SHP77 (cell line): Measurements from ENCODE around the gene PPP4C.
"Not testable (repeated sequence)": the region's sequence is repeated elsewhere in the genome, so short reads cannot be mapped to it uniquely, and the experiment has no call there.

Experiments
- DNase-seq, 2 experiments: peaks; one replicate each; lab custom pipeline; 2025; lab: John Stamatoyannopoulos, UW

Gene PPP4C

DNA sequence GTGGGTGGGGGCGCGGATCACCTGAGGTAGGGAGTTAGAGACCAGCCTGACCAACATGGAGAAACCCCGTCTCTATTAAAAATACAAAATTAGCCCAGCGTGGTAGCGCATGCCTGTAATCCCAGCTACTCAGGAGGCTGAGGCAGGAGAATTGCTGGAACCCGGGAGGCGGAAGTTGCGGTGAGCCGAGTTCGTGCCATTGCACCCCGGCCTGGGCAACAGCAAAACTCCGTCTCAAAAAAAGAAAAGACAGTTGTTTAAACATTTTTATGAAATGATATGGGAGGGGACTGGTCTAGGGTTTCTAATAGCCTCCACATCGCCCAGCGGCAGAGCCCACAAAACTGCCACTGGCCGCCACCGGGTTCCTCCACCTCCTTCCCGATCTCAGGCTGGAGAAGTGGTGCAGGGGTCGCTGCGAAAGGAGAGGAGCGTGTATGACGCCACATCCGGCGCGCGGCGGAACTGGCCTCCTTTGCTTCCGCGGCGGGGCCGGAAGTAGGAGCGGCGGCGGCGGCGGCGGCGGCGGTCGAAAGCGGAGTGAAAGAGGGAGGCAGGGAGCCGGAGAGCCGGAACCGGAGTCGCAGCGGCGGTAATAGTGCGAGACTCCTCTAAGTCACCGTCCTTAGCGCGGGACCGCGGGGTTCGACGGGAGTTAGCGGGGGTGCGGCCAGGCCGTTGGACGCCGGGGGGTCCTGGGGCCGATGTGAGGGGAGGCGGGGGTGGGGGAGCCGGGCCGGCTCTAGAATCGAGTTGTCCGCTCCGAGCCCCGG lies at the start of gene PPP4C:
TSS of gene PPP4C (plus strand) at position 492 of the 773 bp plus-strand sequence. CDS start 384 bp downstream, outside the sequence.
- peak; percentile 93 to 95 for DNase-seq

DNA sequence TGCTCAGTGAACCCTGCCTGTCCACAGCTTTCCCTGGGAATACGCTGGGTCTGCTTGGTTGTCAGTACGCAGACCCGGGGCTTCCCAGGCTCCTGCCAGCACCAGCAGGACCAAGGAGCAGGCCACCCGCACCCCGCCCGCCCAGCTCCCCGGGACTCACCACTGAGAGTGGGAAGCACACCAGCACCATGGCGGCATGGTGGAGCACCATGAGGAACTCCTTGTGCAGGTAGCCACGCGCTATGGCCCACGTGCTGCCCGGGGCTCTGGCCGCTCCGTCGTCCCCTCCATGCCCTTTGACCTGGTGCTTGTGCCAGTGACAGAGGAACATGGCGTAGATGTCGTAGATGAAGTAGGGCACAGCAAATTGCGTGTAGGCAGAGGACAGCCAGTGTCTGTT lies 49.3 kb upstream of the PPP4C start:
- no peak for DNase-seq

DNA sequence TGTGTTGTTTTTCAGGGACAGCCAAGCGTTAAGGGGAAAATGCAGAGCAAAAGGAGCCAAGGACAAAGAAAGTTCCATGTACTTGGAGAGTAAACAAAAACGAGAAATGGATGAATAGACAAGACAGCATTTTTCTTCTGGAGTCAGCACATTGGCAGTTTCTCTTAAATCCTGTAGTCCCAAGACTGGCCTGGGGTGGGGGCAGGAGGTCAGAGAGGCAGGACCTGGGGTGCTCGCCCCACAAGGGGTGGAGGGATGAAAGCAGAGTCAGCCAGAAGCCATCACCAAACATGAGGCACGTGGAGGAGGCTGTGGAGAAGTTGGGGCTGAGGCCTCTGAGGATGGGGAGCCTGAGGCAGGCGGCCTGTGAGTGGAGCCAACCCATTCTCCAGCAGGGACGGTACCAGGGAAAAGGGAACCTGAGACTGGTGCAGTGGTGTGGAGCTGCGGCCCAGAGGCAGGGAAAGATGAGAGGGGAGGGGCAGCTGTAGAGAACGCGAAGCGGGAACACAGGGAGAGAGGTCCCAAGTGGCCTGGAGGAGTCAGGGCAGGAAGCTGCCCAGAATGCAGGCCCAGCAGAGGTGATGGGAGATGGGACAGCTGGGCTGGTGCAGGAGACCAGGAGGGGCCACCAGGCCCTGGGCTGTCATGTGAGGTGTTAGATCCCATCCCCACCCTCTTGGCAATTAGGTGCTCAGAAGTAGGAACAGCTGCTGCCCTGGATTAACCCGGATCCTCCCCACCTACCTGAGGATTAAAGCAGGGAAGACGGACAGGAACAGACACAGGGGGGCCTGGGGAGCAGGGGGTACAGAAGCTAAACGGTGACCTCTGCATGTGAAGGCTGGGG lies 48.0 kb upstream of the PPP4C start:
- DNase-seq = no peak

DNA sequence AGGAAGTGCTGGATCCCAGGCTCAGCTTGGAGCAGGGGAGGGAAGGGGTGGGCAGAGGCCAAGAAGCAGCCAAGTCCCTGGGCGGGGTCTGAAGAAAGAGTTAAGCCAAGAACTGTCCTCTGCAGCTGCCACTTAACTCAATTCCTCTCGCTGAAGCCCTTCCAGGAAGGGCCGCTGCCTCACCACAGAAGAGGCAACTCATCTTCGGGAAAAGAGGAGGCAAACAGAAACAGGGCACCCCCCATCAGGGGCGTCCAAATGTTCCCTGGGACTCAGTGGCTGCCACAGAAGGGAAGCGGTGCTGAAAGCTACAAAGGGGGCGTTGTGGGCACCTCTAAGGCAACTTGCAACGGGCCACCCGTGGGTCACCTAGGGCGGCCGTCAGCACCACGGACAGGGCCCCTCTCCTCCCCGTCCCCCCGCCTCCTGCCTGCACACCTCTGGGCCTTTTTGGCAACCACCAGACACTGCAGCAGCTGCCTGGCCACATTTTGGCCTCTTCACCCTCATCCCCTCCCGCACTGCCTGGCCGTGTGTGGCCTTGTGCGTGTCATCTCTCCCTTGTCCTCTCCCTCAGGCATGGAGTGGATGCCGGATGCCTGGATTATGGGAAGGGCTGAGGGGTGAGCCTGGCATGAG lies 47.2 kb upstream of the PPP4C start:
- DNase-seq = no peak

DNA sequence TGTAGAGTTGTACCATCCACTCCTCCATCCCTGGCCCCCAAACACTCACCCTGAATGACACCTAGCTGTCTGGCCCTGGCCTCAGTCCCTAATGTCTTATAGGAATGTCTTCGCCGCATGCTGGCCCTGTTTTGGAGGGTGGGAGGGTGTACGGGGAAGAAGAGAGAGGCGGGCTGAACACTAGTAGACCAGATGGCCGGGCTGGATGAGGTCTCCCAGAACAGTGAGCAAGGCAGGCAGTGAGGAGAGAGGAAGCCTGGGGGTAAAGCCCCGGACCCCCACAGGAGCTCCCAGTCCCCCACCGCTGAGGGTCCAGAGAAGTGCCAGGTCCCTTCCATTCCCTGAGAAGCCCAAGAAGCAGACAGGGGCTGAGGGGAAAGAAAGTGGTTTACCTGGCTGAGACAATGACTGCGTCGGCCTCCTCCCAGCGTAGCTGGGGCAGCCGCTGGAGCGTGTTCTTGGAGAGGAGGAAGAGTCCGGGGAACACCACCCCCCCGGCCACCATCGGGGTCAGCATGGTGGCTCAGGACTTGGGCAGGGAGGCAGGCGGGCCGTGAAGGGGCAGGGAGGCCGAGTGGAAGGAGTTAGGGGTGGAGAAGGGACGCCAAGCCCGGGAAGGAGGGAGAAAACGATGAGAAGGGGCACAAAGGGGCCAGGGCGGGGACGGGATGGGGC lies 45.6 kb upstream of the PPP4C start:
- DNase-seq = no peak

DNA sequence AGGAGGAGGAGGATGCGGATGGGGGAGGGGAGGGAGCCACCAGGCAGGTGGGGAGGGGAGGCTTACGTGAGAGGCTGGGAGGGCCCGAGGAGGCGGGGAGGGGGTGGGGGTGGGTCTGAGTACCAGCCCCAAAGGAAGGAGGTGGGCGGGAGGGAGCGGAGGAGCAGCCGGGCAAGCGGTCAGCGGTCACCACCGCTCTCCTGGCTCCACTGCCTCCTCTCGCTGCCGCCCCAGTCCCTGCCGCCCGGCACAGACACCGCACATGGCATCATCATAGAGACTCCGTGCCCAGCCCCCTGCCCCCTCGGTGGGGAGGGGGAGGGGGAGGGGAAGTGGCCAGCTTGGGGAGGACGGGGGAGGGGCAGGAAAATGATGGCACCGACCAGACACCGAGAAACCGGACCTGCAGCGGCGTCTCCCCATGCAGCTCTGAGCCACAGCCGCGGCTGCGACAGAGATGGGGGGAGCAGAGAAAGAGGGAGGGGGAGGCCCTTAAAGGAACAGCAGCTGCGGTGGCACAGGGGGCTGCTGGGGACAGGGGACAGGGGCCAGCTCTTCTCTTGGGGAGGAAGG lies 44.9 kb upstream of the PPP4C start, which contains the start of gene TLCD3B:
TSS of gene TLCD3B (minus strand) at position 431 of the 573 bp plus-strand sequence. CDS start 744 bp downstream, outside the sequence.
- DNase-seq = peak; percentile 15 to 21

DNA sequence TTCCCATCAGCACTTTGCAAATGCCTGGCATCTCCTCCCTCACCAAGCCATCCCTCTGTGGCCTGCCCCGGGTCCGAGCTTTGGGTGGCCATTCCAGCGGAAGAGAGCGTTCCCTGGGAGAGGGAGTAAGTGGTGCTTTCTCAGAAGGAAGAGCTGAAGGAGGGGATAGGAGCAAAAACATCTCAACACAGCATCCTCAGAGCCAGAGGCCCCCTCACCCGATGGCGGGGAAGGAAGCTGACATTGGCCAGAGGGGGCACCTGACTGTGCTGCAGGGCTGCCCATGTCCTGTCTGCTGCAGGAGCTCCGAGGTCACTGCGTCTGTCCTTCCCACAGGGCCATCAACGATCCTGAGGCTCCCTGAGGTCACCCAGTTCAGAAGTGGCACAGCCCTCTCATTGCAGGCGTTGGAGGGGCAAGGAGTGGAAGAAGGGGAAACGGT lies 44.3 kb upstream of the PPP4C start:
- peak in 1 of 2 experiments; percentile 12 for DNase-seq

DNA sequence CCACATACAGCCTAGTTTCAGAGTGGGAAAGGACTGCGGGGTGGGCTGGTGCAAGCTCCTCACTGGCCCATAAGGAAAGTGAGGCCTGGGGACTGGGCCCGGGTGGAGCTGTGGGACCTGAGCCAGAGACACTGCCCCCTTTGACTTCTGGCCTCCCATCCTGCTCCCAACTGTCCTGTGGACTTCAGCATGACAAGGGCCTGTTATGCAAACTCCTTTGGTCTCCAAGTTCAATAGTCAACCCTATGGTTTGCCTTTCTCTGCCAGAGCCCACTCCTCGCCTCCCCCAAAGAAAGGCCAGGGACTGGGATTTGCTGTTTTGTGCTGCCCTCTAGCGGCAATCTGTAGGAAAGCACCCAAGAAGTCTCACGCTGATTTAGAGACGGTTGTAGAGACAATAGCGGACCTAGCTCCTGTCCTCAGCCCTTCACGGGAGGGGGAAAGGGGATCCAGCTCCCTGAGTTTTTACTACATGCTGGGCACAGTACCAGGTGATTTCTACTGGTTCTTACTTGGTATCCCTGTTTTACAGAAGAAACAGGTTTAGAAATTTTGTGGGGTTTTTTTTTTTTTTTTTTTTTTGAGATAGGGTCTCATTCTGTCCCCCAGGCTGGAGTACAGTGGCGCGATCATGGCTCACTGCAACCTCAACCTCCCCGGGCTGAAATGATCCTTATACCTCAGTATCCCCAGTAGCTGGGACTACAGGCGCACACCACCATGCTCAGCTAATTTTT lies 43.5 kb upstream of the PPP4C start:
- peak; percentile 77 to 93 for DNase-seq

DNA sequence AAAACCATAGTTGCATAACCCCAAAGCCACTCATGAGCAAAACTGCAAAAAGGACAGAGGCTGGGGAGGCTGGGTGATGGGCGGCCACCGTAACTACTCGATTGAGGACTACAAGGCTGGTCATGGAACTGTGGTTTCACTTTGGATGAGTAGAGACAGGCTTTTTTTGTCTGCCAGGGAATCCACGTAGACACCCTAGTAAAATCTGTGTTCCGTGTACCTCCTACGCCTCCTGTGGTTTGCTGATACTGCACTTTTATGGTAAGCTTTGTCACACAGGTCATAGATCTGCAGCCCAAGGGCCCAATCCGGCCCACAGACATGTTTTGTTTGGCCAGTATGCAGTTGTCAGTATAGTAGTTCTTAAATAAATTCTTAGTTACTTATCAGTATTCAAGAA lies 42.5 kb upstream of the PPP4C start:
- DNase-seq = no peak

DNA sequence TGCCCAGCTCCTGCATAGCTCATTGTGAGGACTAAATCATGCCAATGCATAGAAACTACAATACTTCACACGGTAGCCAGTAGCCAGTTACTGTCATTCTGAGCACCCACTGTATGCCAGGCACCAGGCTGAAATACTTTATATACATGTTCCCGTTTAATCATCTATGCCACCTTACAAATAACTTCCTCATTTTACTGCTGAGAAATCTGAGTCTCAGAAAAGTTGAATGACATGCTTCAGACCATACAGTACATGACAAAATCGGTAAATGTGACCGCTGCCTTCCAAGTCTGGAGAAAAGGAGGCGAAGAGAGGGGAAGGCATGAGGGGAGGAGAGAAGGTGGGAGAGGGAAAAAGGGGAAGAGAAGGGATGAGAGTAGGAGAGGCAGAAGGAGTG lies 35.6 kb upstream of the PPP4C start:
- no peak for DNase-seq

DNA sequence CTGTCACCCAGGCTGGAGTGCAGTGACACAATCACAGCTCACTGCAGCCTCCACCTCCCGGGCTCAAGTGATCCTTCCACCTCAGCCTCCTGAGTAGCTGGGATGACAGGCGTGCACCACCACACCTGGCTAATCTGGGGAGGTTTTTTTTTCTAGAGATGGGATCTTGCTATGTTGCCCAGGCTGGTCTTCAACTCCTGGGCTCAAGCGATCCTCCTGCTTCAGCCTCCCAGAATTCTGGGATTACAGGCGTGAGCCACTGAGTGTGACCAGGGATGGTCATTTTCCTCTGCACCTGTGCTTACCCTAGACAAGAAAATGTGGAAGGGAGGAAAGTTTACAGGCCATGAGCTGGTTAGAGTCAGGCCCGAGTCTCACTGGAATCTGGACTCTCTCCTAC lies 35.1 kb upstream of the PPP4C start:
- DNase-seq = not testable (repeated sequence)

DNA sequence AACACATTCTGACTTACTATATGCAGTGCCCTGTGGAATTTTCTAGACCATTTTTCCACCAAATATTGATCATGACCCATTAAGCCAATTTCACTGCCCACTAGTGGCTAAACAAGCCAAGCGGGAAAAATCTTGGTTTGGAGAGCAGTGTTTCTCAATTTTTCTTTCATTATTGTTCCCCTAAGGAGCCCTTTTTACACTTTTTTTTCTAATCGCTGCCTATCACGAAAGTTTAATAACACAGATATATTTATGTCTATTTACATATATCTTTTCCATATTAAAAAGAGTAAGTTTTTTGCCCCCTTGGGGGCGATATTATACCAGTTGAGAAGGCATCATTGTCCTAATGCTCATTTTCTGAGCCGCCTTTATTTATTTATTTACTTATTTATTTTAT lies 34.0 kb upstream of the PPP4C start:
- DNase-seq = peak; percentile 25 to 36

DNA sequence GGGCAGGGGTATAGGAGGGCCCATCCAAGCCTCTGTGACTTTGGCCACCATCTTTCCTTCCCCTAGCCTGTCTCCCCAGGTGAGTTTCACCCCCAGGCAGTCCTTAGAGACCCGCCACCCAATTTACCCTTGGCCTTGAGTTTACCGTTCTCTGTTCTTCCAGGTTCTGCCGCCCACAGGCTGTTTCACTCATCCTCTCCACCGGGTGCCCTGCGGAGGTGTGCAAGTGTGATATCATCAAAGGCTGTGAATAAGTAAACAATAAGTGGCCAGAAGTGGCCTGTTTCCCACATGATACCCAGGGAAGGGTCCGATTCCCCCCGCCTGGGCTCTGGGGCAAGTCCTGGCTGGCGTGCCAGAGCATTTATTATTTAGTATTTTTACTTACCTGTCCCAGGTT lies 29.6 kb upstream of the PPP4C start:
- no peak for DNase-seq

DNA sequence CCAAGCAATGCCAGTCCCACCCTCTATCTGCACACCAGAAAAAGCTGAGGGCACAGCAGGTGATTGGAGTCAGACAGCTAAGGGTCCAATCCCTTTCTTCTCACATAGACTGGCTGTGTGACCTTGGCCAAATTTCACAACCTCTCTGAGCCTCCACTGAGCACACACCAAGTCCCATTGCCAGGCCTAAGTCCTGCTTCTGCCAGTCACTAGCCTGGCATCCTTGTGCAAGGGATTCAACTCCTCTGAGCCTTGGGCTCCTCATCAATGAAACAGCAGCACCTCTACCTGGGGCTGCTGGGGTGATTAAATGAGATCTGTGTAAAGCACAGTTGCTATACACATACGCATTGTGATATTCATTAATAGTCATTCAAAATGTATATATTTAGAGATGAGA lies 29.2 kb upstream of the PPP4C start:
- no peak for DNase-seq

DNA sequence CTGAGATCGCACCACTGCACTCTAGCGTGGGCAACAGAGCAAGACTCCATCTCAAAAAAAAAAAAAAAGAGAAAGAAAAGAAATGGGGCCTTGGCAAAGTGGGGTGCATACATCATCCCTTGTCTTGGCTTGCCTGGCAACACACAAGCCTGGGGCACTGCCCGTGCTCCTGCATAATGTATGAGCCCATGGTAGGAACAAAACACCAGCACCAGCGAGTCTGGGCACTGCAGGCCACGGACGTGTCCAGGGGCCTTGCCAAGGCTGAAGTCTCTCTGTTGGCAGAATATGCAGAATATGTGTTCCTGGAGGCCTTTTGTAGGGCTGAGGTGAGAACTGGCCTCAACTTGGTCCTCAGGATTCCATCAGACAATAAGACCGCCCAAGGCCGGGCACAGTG lies 25.9 kb upstream of the PPP4C start:
- no peak for DNase-seq

DNA sequence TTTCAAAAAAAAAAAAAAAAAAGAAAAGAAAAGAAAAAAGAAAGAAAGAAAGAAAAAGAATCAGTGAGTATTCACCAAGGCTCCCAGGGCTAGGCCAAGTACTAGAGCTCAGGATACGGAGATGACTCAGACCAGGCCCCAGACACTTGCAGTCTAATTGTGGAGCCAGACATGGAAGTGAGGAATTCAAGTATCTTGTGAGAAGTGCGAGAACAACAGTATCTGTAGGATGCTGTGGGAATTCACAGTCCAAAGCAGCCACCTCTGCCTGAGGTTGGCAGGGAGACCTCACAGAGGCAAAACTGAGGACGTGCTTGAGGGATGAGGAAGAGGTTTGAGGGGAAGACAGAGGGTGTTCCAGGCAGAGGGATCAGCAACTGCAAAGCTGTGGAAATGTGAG lies 24.3 kb upstream of the PPP4C start:
- DNase-seq = no peak

DNA sequence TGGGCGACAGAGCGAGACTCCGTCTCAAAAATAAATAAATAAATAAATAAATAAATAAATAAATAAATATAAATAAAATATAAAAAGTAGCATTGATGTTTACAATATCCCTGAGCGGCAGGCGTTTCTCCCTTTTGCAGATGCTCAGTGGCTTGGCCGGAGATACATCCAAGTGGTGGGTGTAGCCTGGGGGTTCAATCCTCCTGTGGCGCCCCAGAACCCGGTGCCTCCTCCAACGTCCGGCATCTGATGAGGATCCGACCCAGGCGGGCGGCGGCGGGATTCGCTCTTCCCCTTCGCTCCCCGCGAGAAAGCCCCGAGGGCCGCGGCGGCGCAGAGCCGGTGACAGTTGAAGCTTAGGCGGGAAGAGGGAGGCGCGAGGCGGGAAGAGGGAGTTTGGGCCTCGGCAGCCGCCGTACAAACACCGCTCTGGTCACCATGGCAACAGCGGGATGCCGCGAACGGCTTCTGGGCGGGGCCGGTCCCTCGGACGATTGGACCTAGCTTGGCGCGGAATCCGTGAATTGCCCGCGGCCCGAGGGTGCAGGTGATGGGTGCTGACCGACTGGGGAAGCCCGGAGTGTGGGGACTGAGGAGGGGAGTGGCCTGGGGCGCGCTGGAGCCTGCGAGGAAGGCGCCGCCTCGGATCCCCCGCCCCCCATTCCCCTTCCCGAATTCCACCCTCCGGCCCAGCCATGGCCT lies 23.0 kb upstream of the PPP4C start:
- peak; percentile 95 to 97 for DNase-seq

DNA sequence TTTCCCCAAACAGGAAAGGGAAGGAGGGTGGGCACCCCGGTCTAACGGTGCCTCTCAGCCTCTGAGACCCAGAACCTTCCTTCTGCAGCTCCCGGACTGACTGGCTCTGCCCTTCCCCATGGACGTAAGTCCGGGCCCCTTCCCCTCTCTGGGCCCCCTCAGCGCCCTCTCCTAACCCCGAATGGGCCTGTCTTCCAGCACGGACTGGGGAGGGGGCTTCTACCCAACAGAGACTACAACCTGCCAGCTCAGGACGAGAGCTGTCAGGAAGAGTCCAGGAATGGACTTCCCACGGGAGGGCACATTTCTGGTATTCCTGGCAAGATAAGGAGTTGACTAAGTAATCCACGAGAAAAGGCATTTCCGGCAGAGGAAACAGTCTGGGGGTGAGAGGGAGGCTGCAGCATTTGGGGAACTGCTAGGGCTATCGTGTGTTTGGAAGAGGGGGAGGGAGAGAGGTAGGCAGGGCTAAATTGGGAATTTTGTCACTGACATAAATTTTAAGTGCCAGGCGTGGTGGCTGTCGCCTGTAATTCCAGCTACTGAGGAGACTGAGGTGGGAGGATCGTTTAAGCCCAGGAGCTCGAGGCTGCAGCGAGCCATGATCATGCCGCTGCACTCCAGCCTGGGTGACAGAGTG lies 22.3 kb upstream of the PPP4C start:
- peak in 1 of 2 experiments; percentile 34 for DNase-seq

DNA sequence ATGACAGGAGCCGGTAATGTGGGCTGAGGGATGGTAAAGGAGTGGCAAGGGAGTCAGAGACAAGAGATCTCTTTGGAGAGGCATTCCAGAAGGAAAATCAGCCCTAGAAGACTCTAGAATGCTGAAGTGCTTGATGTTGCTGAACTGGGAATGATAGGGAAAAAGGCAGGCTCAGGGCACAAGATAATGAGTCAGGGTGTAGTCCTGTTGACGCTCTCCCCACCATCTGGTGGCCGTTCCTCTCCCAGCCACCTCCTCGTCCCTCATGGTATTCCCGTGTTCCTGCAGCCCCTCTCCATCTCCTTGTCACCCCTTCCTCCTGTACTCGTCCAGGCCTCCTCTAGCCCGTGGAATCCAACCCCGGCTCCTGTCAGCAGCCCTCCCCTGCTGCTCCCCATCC lies 21.3 kb upstream of the PPP4C start:
- no peak for DNase-seq
